ENCODE data around the gene COX20.

- TF ChIP-seq, protein P1, sequence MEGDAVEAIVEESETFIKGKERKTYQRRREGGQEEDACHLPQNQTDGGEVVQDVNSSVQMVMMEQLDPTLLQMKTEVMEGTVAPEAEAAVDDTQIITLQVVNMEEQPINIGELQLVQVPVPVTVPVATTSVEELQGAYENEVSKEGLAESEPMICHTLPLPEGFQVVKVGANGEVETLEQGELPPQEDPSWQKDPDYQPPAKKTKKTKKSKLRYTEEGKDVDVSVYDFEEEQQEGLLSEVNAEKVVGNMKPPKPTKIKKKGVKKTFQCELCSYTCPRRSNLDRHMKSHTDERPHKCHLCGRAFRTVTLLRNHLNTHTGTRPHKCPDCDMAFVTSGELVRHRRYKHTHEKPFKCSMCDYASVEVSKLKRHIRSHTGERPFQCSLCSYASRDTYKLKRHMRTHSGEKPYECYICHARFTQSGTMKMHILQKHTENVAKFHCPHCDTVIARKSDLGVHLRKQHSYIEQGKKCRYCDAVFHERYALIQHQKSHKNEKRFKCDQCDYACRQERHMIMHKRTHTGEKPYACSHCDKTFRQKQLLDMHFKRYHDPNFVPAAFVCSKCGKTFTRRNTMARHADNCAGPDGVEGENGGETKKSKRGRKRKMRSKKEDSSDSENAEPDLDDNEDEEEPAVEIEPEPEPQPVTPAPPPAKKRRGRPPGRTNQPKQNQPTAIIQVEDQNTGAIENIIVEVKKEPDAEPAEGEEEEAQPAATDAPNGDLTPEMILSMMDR (IDR thresholded peaks at IDR 0.05) = no peak
- TF ChIP-seq POLR2A (IDR thresholded peaks at IDR 0.05) = no peak
Observed at GRCh38 chr1:244876228-244876910, 40.9 kb downstream of the COX20 start.
